DOHH2 (cell line): ENCODE data around the gene NEDD4L.

ENCODE experiments used
- H3F3A ChIP-seq: fragments of 200-600 bp; sonication (generic), shearing (Covaris generic); 2 replicates; pipeline ENCODE4 v1.6.0; 2016; ENCODE audit warnings: antibody characterized with exemption, mild to moderate bottlenecking; ENCODE audit not compliant: control insufficient read depth, insufficient read depth
- H3K27ac ChIP-seq: fragments of 200-600 bp; sonication (generic); 2 replicates; pipeline ENCODE4 v1.5.1; 2014; ENCODE audit warnings: low read depth, mild to moderate bottlenecking, low read length, moderate library complexity
- H3K27me3 ChIP-seq: fragments of 200-600 bp; sonication (generic); 2 replicates; pipeline ENCODE4 v1.6.1; 2014; ENCODE audit warnings: mild to moderate bottlenecking, low read length, mixed read lengths; ENCODE audit not compliant: control insufficient read depth
- H3K36me3 ChIP-seq: fragments of 200-600 bp; sonication (generic); 2 replicates; pipeline ENCODE4 v1.6.1; 2014; ENCODE audit warnings: mild to moderate bottlenecking, low read length, moderate library complexity, mixed read lengths; ENCODE audit not compliant: control insufficient read depth
- H3K4me1 ChIP-seq: fragments of 200-600 bp; sonication (generic); 2 replicates; pipeline ENCODE4 v1.6.1; 2014; ENCODE audit warnings: mild to moderate bottlenecking, low read length, mixed read lengths; ENCODE audit not compliant: control insufficient read depth
- H3K4me2 ChIP-seq: fragments of 200-600 bp; sonication (generic); 2 replicates; pipeline ENCODE4 v1.6.0; 2014; ENCODE audit warnings: mild to moderate bottlenecking, low read length, moderate library complexity
- H3K4me3 ChIP-seq: fragments of 200-600 bp; sonication (generic); 2 replicates; pipeline ENCODE4 v1.5.1; 2014; ENCODE audit warnings: mild to moderate bottlenecking, low read length, mixed read lengths
- H3K79me2 ChIP-seq: fragments of 200-600 bp; sonication (generic); 2 replicates; pipeline ENCODE4 v1.6.1; 2014; ENCODE audit warnings: mild to moderate bottlenecking, low read length, mixed read lengths; ENCODE audit not compliant: control insufficient read depth
- H3K9me2 ChIP-seq: fragments of 200-600 bp; sonication (generic); replicated peaks from 2 replicates; pipeline ENCODE4 v1.6.1; 2014; ENCODE audit warnings: mild to moderate bottlenecking, low read length, mixed read lengths; ENCODE audit not compliant: control insufficient read depth
- H3K9me3 ChIP-seq: fragments of 200-600 bp; sonication (generic); 2 replicates; pipeline ENCODE4 v1.6.1; 2014; ENCODE audit warnings: antibody characterized with exemption, low read length, mixed read lengths; ENCODE audit not compliant: control insufficient read depth, insufficient read depth
- H4K20me1 ChIP-seq: fragments of 200-600 bp; sonication (generic); 2 replicates; pipeline ENCODE4 v1.6.0; 2014; ENCODE audit warnings: low read depth, mild to moderate bottlenecking, antibody characterized with exemption, low read length, moderate library complexity; ENCODE audit not compliant: control insufficient read depth, insufficient read depth
- CTCF ChIP-seq: fragments of 200-600 bp; sonication (generic); IDR thresholded peaks from one replicate; pipeline ENCODE4 v1.5.1; 2014; ENCODE audit warnings: antibody characterized with exemption, mild to moderate bottlenecking, low read depth, low read length; ENCODE audit not compliant: poor library complexity, severe bottlenecking
- EZH2phosphoT487 ChIP-seq: fragments of 200-600 bp; sonication (generic); IDR thresholded peaks from 2 replicates; pipeline ENCODE4 v1.6.1; 2017; ENCODE audit warnings: borderline replicate concordance, mild to moderate bottlenecking, antibody characterized with exemption, low read length, moderate library complexity, mixed read lengths

NEDD4L gene

DNA sequence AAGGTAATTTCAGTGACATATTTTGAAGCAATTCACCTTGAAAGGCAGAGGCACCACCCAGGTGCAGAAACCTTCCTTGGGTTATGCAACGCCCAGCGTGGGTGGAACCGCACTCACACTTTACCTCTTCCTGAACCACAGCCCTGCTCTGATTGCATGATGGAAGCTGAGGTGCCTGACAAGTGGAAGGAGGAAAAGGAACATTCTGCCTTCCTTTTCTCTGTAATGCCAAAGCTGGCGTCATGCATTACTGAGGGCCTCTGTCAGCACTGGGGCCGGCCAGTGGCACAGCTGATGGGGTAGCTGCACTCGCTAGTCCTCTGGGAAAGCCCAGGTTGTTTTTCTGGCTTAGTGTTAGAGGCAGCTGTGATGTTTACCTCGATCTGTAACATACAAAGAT is 266.5 kb downstream of the NEDD4L start:
- H3K27ac ChIP-seq = no peak overlapping the region
- H4K20me1 ChIP-seq = 0 out of 2 replicates have a peak, but pooled peaks cover 4% of the 10 kb centered on the region
- H3K36me3 ChIP-seq = peaks cover 3% of the 10 kb centered on the region; the same call in 1 of the 2 replicates
- H3F3A ChIP-seq = no peaks in the 10 kb centered on the region
- TF ChIP-seq EZH2phosphoT487 (no peak), CTCF (no peak)
- H3K4me1 ChIP-seq = peaks cover 25% of the 10 kb centered on the region
- H3K9me2 ChIP-seq = no peaks in the 10 kb centered on the region
- no peaks in the 10 kb centered on the region for H3K27me3 ChIP-seq
- peaks cover 5% of the 10 kb centered on the region; the same call in 1 of the 2 replicates for H3K9me3 ChIP-seq
- no peak overlapping the region for H3K4me3 ChIP-seq
- H3K4me2 ChIP-seq = no peak overlapping the region
- peaks cover 29% of the 10 kb centered on the region for H3K79me2 ChIP-seq

- no peaks in the 10 kb centered on the region for H3K9me3 ChIP-seq
- H3K36me3 ChIP-seq = peaks cover 1% of the 10 kb centered on the region; the same call in 1 of the 2 replicates
- TF ChIP-seq EZH2phosphoT487 = no peak
- no peak for TF ChIP-seq CTCF
- H3K79me2 ChIP-seq = peaks cover 29% of the 10 kb centered on the region
- no peak overlapping the region for H3K27ac ChIP-seq
- H4K20me1 ChIP-seq = 0 out of 2 replicates have a peak, but pooled peaks cover 4% of the 10 kb centered on the region
- peaks cover 32% of the 10 kb centered on the region for H3K4me1 ChIP-seq
- no peak overlapping the region for H3K4me2 ChIP-seq
- H3F3A ChIP-seq = no peaks in the 10 kb centered on the region
- no peak overlapping the region for H3K4me3 ChIP-seq
- H3K27me3 ChIP-seq = no peaks in the 10 kb centered on the region
- H3K9me2 ChIP-seq = no peaks in the 10 kb centered on the region
These were observed 267.4 kb downstream of the NEDD4L start for GRCh38 chr18:58311390-58311789.

DNA sequence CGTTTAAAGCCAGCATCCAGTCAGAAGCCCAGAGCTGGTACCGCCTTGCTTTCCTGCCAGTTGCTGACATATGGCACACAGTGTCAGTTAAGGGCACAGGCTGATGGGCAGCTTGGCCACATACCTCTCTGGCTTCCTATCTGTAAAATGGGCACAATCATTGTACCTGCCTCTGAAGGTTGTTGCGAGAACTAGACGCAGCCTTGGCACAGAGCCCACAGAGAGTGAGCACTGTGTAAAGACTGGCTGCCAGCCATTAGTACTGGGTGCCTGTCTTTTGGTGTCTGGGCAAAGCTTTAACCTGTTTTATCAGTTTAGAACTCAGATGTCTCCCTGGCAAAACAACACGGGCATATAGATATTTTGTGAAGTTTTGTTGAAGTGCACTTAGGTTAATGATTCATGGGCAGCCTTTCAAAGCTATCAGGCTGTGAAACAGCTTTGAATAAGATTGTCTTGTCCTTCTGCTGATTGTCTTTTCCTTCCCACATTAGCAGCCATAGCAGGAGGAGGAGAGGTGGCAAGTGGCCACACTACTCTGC is 269.5 kb downstream of the NEDD4L start:
- Histone ChIP-seq H3K9me2 (no peaks in the 10 kb centered on the region), H3F3A (no peaks in the 10 kb centered on the region), H3K36me3 (peaks cover 7% of the 10 kb centered on the region; the same call in 1 of the 2 replicates), H3K4me2 (no peak overlapping the region), H3K79me2 (peaks cover 29% of the 10 kb centered on the region), H3K27ac (no peak overlapping the region), H3K4me3 (no peak overlapping the region), H3K4me1 (peaks cover 45% of the 10 kb centered on the region), H3K9me3 (no peaks in the 10 kb centered on the region), H3K27me3 (no peaks in the 10 kb centered on the region), H4K20me1 (0 out of 2 replicates have a peak, but pooled peaks cover 4% of the 10 kb centered on the region)
- no peak for TF ChIP-seq CTCF
- TF ChIP-seq EZH2phosphoT487 = no peak
